K562 (cell line): ENCODE data around the gene KATNB1. TPM values are rescaled to one million over a fixed set of nuclear protein-coding genes. Genes with fewer than 3 reads are reported as not detected.
A peak's percentile ranks its signal among the peaks of the same experiment; 100 is the strongest.

ENCODE experiments used
- CREB1 ChIP-seq, 2 experiments: sonication (generic) in 1 of 2; formaldehyde crosslinking in 1 of 2; IDR thresholded peaks; 2 replicates each; pipeline versions ENCODE4 v1.6.1 to v1.8.0; 2012 to 2022; ENCODE audit warnings: inconsistent platforms in 1 of 2, mild to moderate bottlenecking in 1 of 2, missing genetic modification reagents in 1 of 2, moderate library complexity in 1 of 2
- FOXK1 ChIP-seq: sonication (generic); formaldehyde crosslinking; IDR thresholded peaks from 2 replicates; pipeline ENCODE4 v1.8.0; 2022; ENCODE audit warnings: missing genetic modification reagents, mild to moderate bottlenecking, borderline replicate concordance
- HES1 ChIP-seq: fragments of 450-650 bp; IDR thresholded peaks from 2 replicates; pipeline ENCODE4 v1.6.1; 2016; ENCODE audit warnings: low read depth, mild to moderate bottlenecking, moderate library complexity
- KLF6 ChIP-seq: fragments of 250-450 bp; sonication (Bioruptor Pico); IDR thresholded peaks from 2 replicates; pipeline ENCODE4 v1.4.0; 2020; ENCODE audit warnings: mild to moderate bottlenecking, moderate library complexity, borderline replicate concordance
- NFIC ChIP-seq: fragments of 450-650 bp; IDR thresholded peaks from 2 replicates; pipeline ENCODE4 v1.6.1; 2017; ENCODE audit warnings: mild to moderate bottlenecking, inconsistent platforms
- NR1H2 ChIP-seq: sonication (generic); formaldehyde crosslinking; IDR thresholded peaks from 2 replicates; pipeline ENCODE4 v1.4.0; 2020; ENCODE audit warnings: mild to moderate bottlenecking, missing genetic modification reagents
- RBBP5 ChIP-seq: fragments of 200-600 bp; sonication (generic); IDR thresholded peaks from 2 replicates; pipeline ENCODE4 v1.6.1; 2012; ENCODE audit warnings: borderline replicate concordance, mild to moderate bottlenecking, low read length, control low read depth, inconsistent platforms; ENCODE audit not compliant: insufficient read depth, poor library complexity, severe bottlenecking
- RFX1 ChIP-seq: fragments of 450-650 bp; IDR thresholded peaks from 2 replicates; pipeline ENCODE4 v1.6.1; 2016; ENCODE audit warnings: mild to moderate bottlenecking, moderate library complexity
- RHOXF2B ChIP-seq: fragments of 250-450 bp; sonication (Bioruptor Pico); conservative IDR thresholded peaks from 2 replicates; pipeline ENCODE4 v1.5.1; 2021
- SMARCA4 ChIP-seq: fragments of 450-650 bp; IDR thresholded peaks from 2 replicates; pipeline ENCODE4 v1.6.1; 2016
- SMARCE1 ChIP-seq: fragments of 450-650 bp; IDR thresholded peaks from 2 replicates; pipeline ENCODE4 v1.7.1; 2016; ENCODE audit warnings: mild to moderate bottlenecking
- TRIM28 ChIP-seq: fragments of 450-650 bp; IDR thresholded peaks from 2 replicates; pipeline ENCODE4 v1.6.1; 2017
- ZBTB2 ChIP-seq: fragments of 450-650 bp; IDR thresholded peaks from 2 replicates; pipeline ENCODE4 v1.6.1; 2016; ENCODE audit warnings: antibody characterized with exemption
- ZBTB7A ChIP-seq: IDR thresholded peaks from 2 replicates; pipeline ENCODE4 v1.6.1; 2011; ENCODE audit warnings: low read depth, mild to moderate bottlenecking, low read length, moderate library complexity, borderline replicate concordance; ENCODE audit not compliant: control insufficient read depth
- ZFP91 ChIP-seq: sonication (generic); formaldehyde crosslinking; IDR thresholded peaks from 2 replicates; pipeline ENCODE4 v1.8.0; 2022; ENCODE audit warnings: mild to moderate bottlenecking, missing genetic modification reagents
- ZKSCAN3 ChIP-seq: fragments of 250-450 bp; sonication (Bioruptor Pico); IDR thresholded peaks from 2 replicates; pipeline ENCODE4 v1.4.0; 2020
- polyA plus RNA-seq, 8 experiments: library from polyadenylated mRNA; depleted of rRNA in 4 of 8; stranded (reverse) in 5 of 8; unstranded in 3 of 8; fragments of >200 nt; fragmentation: Nextera tagmentation in 2 of 8; fragmentation: Illumina TruSeq in 1 of 8; extraction: Ambion mirVana in 2 of 8; extraction: Trizol in 1 of 8; gene quantifications; 2 replicates each; pipeline versions ENCODE4 v1.2.1 to v1.2.3, GENCODE V29; 2011 to 2014; ENCODE audit warnings: inconsistent platforms in 1 of 8, missing spikeins in 1 of 8
- total RNA-seq, 7 experiments: library from RNA; depleted of rRNA in 6 of 7; stranded (reverse); fragments of >200 nt in 6 of 7; fragmentation: Illumina TruSeq in 2 of 7; extraction: Trizol in 2 of 7; gene quantifications; 2 replicates each; pipeline versions ENCODE4 v1.2.1 to v1.2.3, GENCODE V29; 2011 to 2021; ENCODE audit warnings: low replicate concordance in 1 of 7
- TF ChIP-seq, protein P1 (sequence below): fragments of 250-450 bp; sonication (Bioruptor Pico); IDR thresholded peaks from 2 replicates; pipeline ENCODE4 v1.5.1; 2021; ENCODE audit warnings: mild to moderate bottlenecking
- TF ChIP-seq, protein P2 (sequence below): fragments of 250-450 bp; sonication (Bioruptor Pico); IDR thresholded peaks from 2 replicates; pipeline ENCODE4 v1.4.0; 2020; ENCODE audit warnings: mild to moderate bottlenecking
- TF ChIP-seq, protein P3 (sequence below): IDR thresholded peaks from 2 replicates; pipeline ENCODE4 v1.6.1; 2011; ENCODE audit warnings: borderline replicate concordance, low read depth, mild to moderate bottlenecking, moderate library complexity, low read length; ENCODE audit not compliant: insufficient read depth, poor library complexity, severe bottlenecking

KATNB1 gene
- total and polyA plus RNA-seq, 9 of the 15 experiments (the other 6 are each of a cell fraction or from before 2014, with no cell fraction given) = 1.2 to 52.6 (median 21.9) TPM

- TF ChIP-seq ZBTB7A (no peak), NR1H2 (CRISPR knock-in tag) (no peak), RHOXF2B (CRISPR knock-in tag) (no peak), ZBTB2 (no peak), SMARCE1 (no peak), FOXK1 (no peak), NFIC (no peak), RFX1 (no peak), HES1 (no peak), KLF6 (CRISPR knock-in tag) (no peak), RBBP5 (no peak), ZKSCAN3 (CRISPR knock-in tag) (no peak), ZFP91 (CRISPR knock-in tag) (peak; percentile 81), CREB1 (IDR thresholded peaks at IDR 0.05) (no peak), CREB1 (CRISPR knock-in tag; IDR thresholded peaks at IDR 0.05) (no peak), SMARCA4 (peak; percentile 72), TRIM28 (no peak)
- TF ChIP-seq, protein P1, sequence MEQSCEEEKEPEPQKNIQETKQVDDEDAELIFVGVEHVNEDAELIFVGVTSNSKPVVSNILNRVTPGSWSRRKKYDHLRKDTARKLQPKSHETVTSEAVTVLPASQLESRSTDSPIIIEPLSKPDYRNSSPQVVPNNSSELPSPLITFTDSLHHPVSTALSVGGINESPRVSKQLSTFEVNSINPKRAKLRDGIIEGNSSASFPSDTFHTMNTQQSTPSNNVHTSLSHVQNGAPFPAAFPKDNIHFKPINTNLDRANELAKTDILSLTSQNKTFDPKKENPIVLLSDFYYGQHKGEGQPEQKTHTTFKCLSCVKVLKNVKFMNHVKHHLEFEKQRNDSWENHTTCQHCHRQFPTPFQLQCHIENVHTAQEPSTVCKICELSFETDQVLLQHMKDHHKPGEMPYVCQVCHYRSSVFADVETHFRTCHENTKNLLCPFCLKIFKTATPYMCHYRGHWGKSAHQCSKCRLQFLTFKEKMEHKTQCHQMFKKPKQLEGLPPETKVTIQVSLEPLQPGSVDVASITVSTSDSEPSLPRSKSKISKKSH (CRISPR knock-in tag) = no peak
- TF ChIP-seq, protein P2, sequence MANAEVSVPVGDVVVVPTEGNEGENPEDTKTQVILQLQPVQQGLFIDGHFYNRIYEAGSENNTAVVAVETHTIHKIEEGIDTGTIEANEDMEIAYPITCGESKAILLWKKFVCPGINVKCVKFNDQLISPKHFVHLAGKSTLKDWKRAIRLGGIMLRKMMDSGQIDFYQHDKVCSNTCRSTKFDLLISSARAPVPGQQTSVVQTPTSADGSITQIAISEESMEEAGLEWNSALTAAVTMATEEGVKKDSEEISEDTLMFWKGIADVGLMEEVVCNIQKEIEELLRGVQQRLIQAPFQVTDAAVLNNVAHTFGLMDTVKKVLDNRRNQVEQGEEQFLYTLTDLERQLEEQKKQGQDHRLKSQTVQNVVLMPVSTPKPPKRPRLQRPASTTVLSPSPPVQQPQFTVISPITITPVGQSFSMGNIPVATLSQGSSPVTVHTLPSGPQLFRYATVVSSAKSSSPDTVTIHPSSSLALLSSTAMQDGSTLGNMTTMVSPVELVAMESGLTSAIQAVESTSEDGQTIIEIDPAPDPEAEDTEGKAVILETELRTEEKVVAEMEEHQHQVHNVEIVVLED = no peak
- TF ChIP-seq, protein P3, sequence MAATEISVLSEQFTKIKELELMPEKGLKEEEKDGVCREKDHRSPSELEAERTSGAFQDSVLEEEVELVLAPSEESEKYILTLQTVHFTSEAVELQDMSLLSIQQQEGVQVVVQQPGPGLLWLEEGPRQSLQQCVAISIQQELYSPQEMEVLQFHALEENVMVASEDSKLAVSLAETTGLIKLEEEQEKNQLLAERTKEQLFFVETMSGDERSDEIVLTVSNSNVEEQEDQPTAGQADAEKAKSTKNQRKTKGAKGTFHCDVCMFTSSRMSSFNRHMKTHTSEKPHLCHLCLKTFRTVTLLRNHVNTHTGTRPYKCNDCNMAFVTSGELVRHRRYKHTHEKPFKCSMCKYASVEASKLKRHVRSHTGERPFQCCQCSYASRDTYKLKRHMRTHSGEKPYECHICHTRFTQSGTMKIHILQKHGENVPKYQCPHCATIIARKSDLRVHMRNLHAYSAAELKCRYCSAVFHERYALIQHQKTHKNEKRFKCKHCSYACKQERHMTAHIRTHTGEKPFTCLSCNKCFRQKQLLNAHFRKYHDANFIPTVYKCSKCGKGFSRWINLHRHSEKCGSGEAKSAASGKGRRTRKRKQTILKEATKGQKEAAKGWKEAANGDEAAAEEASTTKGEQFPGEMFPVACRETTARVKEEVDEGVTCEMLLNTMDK = no peak
Measured at GRCh38 chr16:57700781-57701551, 34.6 kb upstream of the KATNB1 start (continued).
